ENCODE data around the gene ZNF398. TPM values are rescaled to one million over a fixed set of nuclear protein-coding genes. Genes with fewer than 3 reads are reported as not detected.

The ZNF398 gene
- total and polyA plus RNA-seq, 4 donors, result 3.0 to 14.6 (median 8.4) TPM

DNA sequence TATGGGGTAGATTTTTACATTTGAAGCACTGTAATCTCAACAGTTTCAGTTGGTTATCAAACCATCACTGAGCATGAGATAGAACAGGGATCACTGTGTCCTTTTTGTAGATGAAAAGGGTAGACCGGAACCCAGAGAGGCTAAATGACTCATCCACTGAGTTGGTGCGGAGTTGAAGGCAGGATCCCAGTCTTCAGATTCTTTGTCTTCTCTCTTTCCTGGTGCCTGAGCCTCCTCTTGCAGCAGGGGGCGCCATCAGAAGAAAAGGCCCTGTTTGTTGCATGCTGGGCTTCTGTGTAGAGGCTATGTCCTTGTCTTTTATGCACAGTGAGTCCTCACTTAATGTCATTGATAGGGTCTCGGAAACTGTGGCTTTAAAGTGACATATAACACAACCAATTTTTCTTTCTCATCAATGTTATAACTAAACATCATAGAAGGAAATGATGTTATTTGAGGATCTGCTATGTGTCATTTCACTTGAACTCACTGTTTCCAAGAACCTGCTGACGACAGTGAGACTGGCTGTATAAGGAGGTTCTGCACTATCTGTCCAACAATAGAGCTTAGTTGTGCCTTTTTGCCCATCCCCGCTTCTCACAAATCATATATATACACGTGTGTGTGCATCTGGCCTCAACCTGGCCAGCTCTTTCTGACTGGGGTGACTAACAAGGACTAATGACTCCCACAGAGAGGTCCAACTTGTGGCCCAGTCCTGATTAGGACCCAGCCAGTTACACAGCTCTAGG is 62.4 kb downstream of the ZNF398 start:
- DNase-seq (no peak), ATAC-seq (ENCODE audit: insufficient read depth, low FRiP score) (no peak)
- Histone ChIP-seq H3K36me3 (ENCODE audit: control insufficient read depth in 4 of 4, insufficient read depth in 4 of 4, low read length in 4 of 4) (peaks cover 30 to 53% (median 44%) of the 10 kb centered on the region in 4 donors), H3K27ac (ENCODE audit: low read depth in 1 of 2, low read length in 1 of 2) (no peak overlapping the region), H3K9ac (ENCODE audit: insufficient read depth in 1 of 2, low read length in 2 of 2) (no peak overlapping the region), H3K27me3 (ENCODE audit: control insufficient read depth in 3 of 3, insufficient read depth in 3 of 3, low read length in 2 of 3) (no peaks in the 10 kb centered on the region), H3K4me1 (ENCODE audit: control insufficient read depth in 5 of 5, insufficient read depth in 5 of 5, low read length in 5 of 5) (peaks cover 0 to 7% (median 0%) of the 10 kb centered on the region in 5 donors), H3K4me3 (no peak overlapping the region), H3K9me3 (ENCODE audit: control insufficient read depth in 4 of 4, insufficient read depth in 3 of 4, low read length in 3 of 4) (no peaks in the 10 kb centered on the region)
- no peak for TF ChIP-seq CTCF (IDR thresholded peaks at IDR 0.05; ENCODE audit: control extremely low read depth, extremely low read depth)
- 78 to 79% methylated on average over 7 of the region's 7 CpGs for WGBS, 2 donors

GRCh38 chr7:149210551-149210950 is 63.3 kb downstream of the ZNF398 start:
- WGBS, 2 donors, result 93 to 97% methylated on average over 11 of the region's 11 CpGs
- Histone ChIP-seq H3K27ac (ENCODE audit: low read depth in 1 of 2, low read length in 1 of 2) (no peak overlapping the region), H3K27me3 (ENCODE audit: control insufficient read depth in 3 of 3, insufficient read depth in 3 of 3, low read length in 2 of 3) (no peaks in the 10 kb centered on the region), H3K9me3 (ENCODE audit: control insufficient read depth in 4 of 4, insufficient read depth in 3 of 4, low read length in 3 of 4) (no peaks in the 10 kb centered on the region), H3K4me1 (ENCODE audit: control insufficient read depth in 5 of 5, insufficient read depth in 5 of 5, low read length in 5 of 5) (peaks cover 0 to 5% (median 0%) of the 10 kb centered on the region in 5 donors), H3K9ac (ENCODE audit: insufficient read depth in 1 of 2, low read length in 2 of 2) (no peak overlapping the region), H3K36me3 (ENCODE audit: control insufficient read depth in 4 of 4, insufficient read depth in 4 of 4, low read length in 4 of 4) (peaks cover 30 to 58% (median 48%) of the 10 kb centered on the region in 4 donors), H3K4me3 (no peak overlapping the region)
- no peak for ATAC-seq (ENCODE audit: insufficient read depth, low FRiP score)
- TF ChIP-seq CTCF (IDR thresholded peaks at IDR 0.05; ENCODE audit: control extremely low read depth, extremely low read depth), result no peak
- no peak for DNase-seq

DNA sequence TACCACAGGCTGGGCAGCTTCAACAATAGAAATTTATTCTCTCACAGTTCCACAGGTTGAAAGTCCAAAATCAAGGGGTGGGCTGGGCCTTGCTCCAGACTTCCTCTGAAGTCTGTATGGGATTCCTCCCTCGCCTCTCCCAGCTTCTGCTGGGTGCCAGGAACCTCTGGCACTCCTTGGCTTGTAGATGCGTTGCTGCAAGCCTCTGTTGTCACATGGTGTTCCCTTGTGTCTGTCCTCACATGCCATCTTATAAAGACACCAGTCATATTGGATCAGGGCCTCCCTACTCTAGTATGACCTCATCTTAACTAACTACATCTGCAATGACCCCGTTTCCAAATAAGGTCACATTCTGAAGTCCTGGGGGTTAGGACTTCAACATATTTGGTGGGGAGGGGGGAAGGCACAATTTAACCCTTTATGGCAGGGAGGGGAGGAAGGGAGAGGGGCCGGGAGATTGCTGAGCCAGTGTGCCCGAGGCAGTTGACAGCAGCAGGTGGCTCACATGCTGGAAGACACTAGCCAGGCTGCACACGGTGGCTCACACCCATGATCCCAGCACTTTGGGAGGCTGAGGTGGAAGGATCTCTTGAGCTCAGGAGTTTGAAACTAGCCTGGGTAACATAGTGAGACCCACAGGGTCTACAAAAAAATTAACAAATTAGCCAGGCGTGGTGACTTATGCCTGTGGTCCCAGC is 66.9 kb downstream of the ZNF398 start:
- DNase-seq (no peak), ATAC-seq (ENCODE audit: insufficient read depth, low FRiP score) (no peak)
- Histone ChIP-seq H3K36me3 (ENCODE audit: control insufficient read depth in 4 of 4, insufficient read depth in 4 of 4, low read length in 4 of 4) (peaks cover 24 to 65% (median 49%) of the 10 kb centered on the region in 4 donors), H3K4me3 (no peak overlapping the region), H3K4me1 (ENCODE audit: control insufficient read depth in 5 of 5, insufficient read depth in 5 of 5, low read length in 5 of 5) (no peaks in the 10 kb centered on the region), H3K9ac (ENCODE audit: insufficient read depth in 1 of 2, low read length in 2 of 2) (no peak overlapping the region), H3K27me3 (ENCODE audit: control insufficient read depth in 3 of 3, insufficient read depth in 3 of 3, low read length in 2 of 3) (no peaks in the 10 kb centered on the region), H3K9me3 (ENCODE audit: control insufficient read depth in 4 of 4, insufficient read depth in 3 of 4, low read length in 3 of 4) (no peaks in the 10 kb centered on the region), H3K27ac (ENCODE audit: low read depth in 1 of 2, low read length in 1 of 2) (peak overlapping the region in 1 of 2 donors; percentile 53)
- no peak for TF ChIP-seq CTCF (IDR thresholded peaks at IDR 0.05; ENCODE audit: control extremely low read depth, extremely low read depth)
- 86 to 94% methylated on average over 7 of the region's 7 CpGs for WGBS, 2 donors

Measured in lung (tissue), 12 donors.